Measurements from ENCODE around the gene CYP26A1. TPM values are rescaled to one million over a fixed set of nuclear protein-coding genes. Genes with fewer than 3 reads are reported as not detected.
A peak's percentile ranks its signal among the peaks of the same experiment; 100 is the strongest.

The CYP26A1 gene
- total RNA-seq, 1 experiment from 2014 or later, result not detected

DNA sequence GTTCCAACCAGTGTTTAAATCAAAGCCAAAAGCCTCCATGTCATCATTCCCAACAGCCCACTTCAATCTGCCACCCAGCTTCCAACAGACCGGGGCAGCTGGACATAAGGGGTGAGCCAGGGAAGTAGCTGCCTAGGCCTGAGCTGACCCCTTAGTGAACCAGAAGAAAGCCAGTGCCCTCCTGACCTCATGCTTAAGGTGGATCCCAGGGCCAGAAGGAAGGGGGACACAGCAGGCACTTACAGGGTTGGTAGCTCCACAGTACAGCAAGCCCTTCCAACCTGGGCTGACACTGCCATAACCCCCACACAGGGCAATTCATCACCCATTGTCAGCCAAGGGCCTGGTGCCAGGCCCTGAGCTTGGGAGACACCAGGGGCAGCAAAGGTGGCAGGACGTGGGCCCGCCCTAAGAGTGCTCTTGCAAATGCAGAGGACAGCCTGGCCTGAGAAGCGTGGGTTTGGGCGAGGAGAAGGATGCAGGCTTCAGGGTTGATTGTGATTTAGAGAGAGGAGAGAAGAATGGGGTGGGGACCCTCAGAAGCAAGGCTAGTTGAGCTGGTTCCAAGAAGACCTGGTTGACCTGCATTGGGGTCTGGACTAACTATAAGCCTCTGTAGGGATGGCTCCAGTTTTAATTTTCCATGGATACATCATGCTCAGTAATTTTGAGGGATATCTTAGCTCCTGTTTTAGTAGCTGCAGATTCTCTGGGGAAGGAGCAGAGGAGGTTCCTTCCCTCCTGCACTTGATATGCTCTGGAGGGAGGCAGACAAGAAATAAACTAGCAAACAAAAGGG is 3.1 kb upstream of the CYP26A1 start:
- H3K27ac Mint-ChIP-seq (ENCODE audit: low read depth, unreplicated experiment), result no peak overlapping the region
- TF ChIP-seq, protein P1, sequence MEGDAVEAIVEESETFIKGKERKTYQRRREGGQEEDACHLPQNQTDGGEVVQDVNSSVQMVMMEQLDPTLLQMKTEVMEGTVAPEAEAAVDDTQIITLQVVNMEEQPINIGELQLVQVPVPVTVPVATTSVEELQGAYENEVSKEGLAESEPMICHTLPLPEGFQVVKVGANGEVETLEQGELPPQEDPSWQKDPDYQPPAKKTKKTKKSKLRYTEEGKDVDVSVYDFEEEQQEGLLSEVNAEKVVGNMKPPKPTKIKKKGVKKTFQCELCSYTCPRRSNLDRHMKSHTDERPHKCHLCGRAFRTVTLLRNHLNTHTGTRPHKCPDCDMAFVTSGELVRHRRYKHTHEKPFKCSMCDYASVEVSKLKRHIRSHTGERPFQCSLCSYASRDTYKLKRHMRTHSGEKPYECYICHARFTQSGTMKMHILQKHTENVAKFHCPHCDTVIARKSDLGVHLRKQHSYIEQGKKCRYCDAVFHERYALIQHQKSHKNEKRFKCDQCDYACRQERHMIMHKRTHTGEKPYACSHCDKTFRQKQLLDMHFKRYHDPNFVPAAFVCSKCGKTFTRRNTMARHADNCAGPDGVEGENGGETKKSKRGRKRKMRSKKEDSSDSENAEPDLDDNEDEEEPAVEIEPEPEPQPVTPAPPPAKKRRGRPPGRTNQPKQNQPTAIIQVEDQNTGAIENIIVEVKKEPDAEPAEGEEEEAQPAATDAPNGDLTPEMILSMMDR (IDR thresholded peaks at IDR 0.05; ENCODE audit: unreplicated experiment), result no peak
- POLR2A ChIA-PET, result no interaction called here
- no TSS peak for BruUV-seq (replicated peaks)
- peaks cover 65% of the 10 kb centered on the region for H3K27me3 Mint-ChIP-seq (ENCODE audit: insufficient read depth, unreplicated experiment)
- no peak for DNase-seq (ENCODE audit: unreplicated experiment)
- no peak overlapping the region for H3K4me3 Mint-ChIP-seq (ENCODE audit: unreplicated experiment)
- no peaks in the 10 kb centered on the region for H3K9me3 Mint-ChIP-seq (ENCODE audit: unreplicated experiment)
- CTCF ChIA-PET, result interaction anchor here (0.7 to 1.4 kb wide), 5 partner anchors 9 to 105 kb away, joined by 3 to 10 read pairs (median 5); no protein-coding TSS in a partner anchor
- no peaks in the 10 kb centered on the region for H3K4me1 Mint-ChIP-seq (ENCODE audit: insufficient read depth, unreplicated experiment)
- intact Hi-C loops (cut with micrococcal nuclease), result no loop called here
- no peaks in the 10 kb centered on the region for H3K36me3 Mint-ChIP-seq (ENCODE audit: insufficient read depth, unreplicated experiment)

DNA sequence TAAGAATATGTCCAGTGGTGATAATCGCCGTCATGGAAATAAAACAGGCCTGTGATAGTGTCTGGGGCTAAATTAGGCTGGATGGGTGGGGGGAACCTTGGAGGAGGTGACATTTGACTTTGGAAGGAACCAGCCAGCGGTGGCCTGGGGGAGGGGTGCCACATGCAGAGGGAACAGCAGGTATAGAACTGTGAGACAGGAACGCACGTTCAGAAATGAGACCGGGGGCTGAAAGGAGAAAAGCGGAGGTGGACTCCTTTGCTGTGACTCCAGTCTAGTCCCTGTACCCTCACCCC is 2.6 kb upstream of the CYP26A1 start:
- BruUV-seq (replicated peaks), result no TSS peak
- Mint-ChIP-seq H3K9me3 (ENCODE audit: unreplicated experiment) (no peaks in the 10 kb centered on the region), H3K27me3 (ENCODE audit: insufficient read depth, unreplicated experiment) (peaks cover 70% of the 10 kb centered on the region), H3K4me3 (ENCODE audit: unreplicated experiment) (no peak overlapping the region), H3K27ac (ENCODE audit: low read depth, unreplicated experiment) (no peak overlapping the region), H3K4me1 (ENCODE audit: insufficient read depth, unreplicated experiment) (no peaks in the 10 kb centered on the region), H3K36me3 (ENCODE audit: insufficient read depth, unreplicated experiment) (no peaks in the 10 kb centered on the region)
- intact Hi-C loops (cut with micrococcal nuclease), result no loop called here
- DNase-seq (ENCODE audit: unreplicated experiment), result no peak
- CTCF ChIA-PET, result interaction anchor here (0.6 to 1.0 kb wide), 2 partner anchors 62 to 106 kb away, joined by 3 to 4 read pairs; no protein-coding TSS in a partner anchor
- TF ChIP-seq, protein P1 (IDR thresholded peaks at IDR 0.05; ENCODE audit: unreplicated experiment), result no peak
- POLR2A ChIA-PET, result no interaction called here

DNA sequence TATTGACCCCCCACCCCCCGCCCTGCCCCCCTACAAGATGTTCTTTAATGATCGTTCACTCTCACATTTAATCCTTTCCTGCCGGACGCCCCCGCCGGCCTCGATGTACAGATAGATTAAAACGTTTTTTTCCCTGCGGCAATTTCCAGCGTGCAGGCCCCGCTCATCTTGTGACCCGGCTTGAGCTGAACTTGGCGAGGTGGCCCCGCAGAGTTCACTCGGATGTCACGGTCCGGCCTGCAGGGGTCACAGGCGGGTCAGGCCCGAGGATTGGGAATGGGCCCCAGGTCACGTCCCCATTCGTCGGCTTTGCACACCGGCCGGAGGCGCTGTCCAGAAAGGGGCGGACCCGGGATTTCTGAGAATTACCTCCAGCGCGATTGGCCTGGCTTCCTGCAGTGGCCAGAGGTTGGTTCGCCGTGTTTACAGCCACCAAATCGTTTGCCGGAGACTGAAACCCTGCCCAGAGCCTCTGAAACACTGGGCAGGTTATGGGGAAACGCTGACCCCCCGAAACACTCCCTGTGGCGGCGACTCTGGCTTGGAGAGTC is 1.9 kb upstream of the CYP26A1 start:
- Mint-ChIP-seq H3K4me1 (ENCODE audit: insufficient read depth, unreplicated experiment) (no peaks in the 10 kb centered on the region), H3K27ac (ENCODE audit: low read depth, unreplicated experiment) (no peak overlapping the region), H3K27me3 (ENCODE audit: insufficient read depth, unreplicated experiment) (peaks cover 74% of the 10 kb centered on the region), H3K9me3 (ENCODE audit: unreplicated experiment) (no peaks in the 10 kb centered on the region), H3K36me3 (ENCODE audit: insufficient read depth, unreplicated experiment) (no peaks in the 10 kb centered on the region), H3K4me3 (ENCODE audit: unreplicated experiment) (peak overlapping the region; percentile 65)
- intact Hi-C loops (cut with micrococcal nuclease), result loop anchor here (2.0 kb wide), 1 partner anchor 65 kb away; no protein-coding TSS in a partner anchor
- ChIA-PET POLR2A (no interaction called here), CTCF (interaction anchor here (0.6 kb wide), 1 partner anchor 63 kb away, joined by 4 read pairs; no protein-coding TSS in a partner anchor)
- no peak for DNase-seq (ENCODE audit: unreplicated experiment)
- TF ChIP-seq, protein P1 (IDR thresholded peaks at IDR 0.05; ENCODE audit: unreplicated experiment), result no peak
- BruUV-seq (replicated peaks), result no TSS peak

- DNase-seq (ENCODE audit: unreplicated experiment), result no peak
- Mint-ChIP-seq H3K4me3 (ENCODE audit: unreplicated experiment) (peak overlapping the region; percentile 65), H3K9me3 (ENCODE audit: unreplicated experiment) (no peaks in the 10 kb centered on the region), H3K4me1 (ENCODE audit: insufficient read depth, unreplicated experiment) (no peaks in the 10 kb centered on the region), H3K27ac (ENCODE audit: low read depth, unreplicated experiment) (no peak overlapping the region), H3K36me3 (ENCODE audit: insufficient read depth, unreplicated experiment) (no peaks in the 10 kb centered on the region), H3K27me3 (ENCODE audit: insufficient read depth, unreplicated experiment) (peaks cover 74% of the 10 kb centered on the region)
- TF ChIP-seq, protein P1 (IDR thresholded peaks at IDR 0.05; ENCODE audit: unreplicated experiment), result no peak
- CTCF ChIA-PET, result no interaction called here
- no TSS peak for BruUV-seq (replicated peaks)
- intact Hi-C loops (cut with micrococcal nuclease), result loop anchor here (2.0 kb wide), 1 partner anchor 65 kb away; no protein-coding TSS in a partner anchor
- POLR2A ChIA-PET, result no interaction called here
Observed at GRCh38 chr10:93072225-93072712, 1.4 kb upstream of the CYP26A1 start.
